Upper lobe of right lung (tissue), 1 donor: ENCODE measurements around the gene STOM. TPM values are rescaled to one million over a fixed set of nuclear protein-coding genes. Genes with fewer than 3 reads are reported as not detected.

Experiments used
- ATAC-seq: fragments of 200-7000 bp; cut with Tn5 transposase; one replicate; pipeline ENCODE4 v1.9.1; 2020; ENCODE audit warnings: mild to moderate bottlenecking, moderate library complexity
- DNase-seq: peaks from one replicate; pipeline ENCODE4 v3.0.0-alpha.2; 2020
- H3K27ac ChIP-seq: fragments of 200-600 bp; one replicate; pipeline ENCODE4 v1.8.0; 2022
- H3K27me3 ChIP-seq: fragments of 200-600 bp; one replicate; pipeline ENCODE4 v1.8.0; 2022; ENCODE audit warnings: mild to moderate bottlenecking
- H3K36me3 ChIP-seq: fragments of 200-600 bp; one replicate; pipeline ENCODE4 v1.8.0; 2022
- H3K4me1 ChIP-seq: fragments of 200-600 bp; one replicate; pipeline ENCODE4 v1.8.0; 2022
- H3K4me3 ChIP-seq: fragments of 200-600 bp; one replicate; pipeline ENCODE4 v1.8.0; 2022; ENCODE audit warnings: mild to moderate bottlenecking
- H3K9me3 ChIP-seq: fragments of 200-600 bp; one replicate; pipeline ENCODE4 v1.8.0; 2022
- CTCF ChIP-seq: fragments of 200-600 bp; IDR thresholded peaks from one replicate; pipeline ENCODE4 v1.8.0; 2022; ENCODE audit warnings: antibody characterized with exemption
- intact Hi-C: fragments of 100-400 bp; cut with DNase I; formaldehyde crosslinking; loops from one replicate; pipeline ENCODE4 v1.11.0; 2022
- total RNA-seq: library from RNA; stranded (reverse); fragmentation: NEBNext Ultra II Directional; extraction: Animal tissue kit (Norgen Biotek cat#: 25700); gene quantifications from one replicate; pipeline ENCODE4 v1.2.1, GENCODE V29; 2021
- donor health status: DM: no; HTN: yes; CAD: no; lungs with severe emphysema.

The STOM gene
- total RNA-seq, 1 donor from 2014 or later, result 595 TPM

- TF ChIP-seq CTCF, result no peak
- Histone ChIP-seq H3K27me3 (no peaks in the 10 kb centered on the region), H3K36me3 (peaks cover 92% of the 10 kb centered on the region), H3K27ac (peak overlapping the region; percentile 79), H3K4me3 (no peak overlapping the region), H3K9me3 (no peaks in the 10 kb centered on the region), H3K4me1 (peaks cover 46% of the 10 kb centered on the region)
- DNase-seq, result no peak
- peak; percentile 72 for ATAC-seq
- intact Hi-C loops, result no loop called here
These were observed 43.8 kb downstream of the STOM start for GRCh38 chr9:121326130-121326838.

GRCh38 chr9:121325387-121325786, 44.7 kb downstream of the STOM start:
- H3K27me3 ChIP-seq, result no peaks in the 10 kb centered on the region
- H3K9me3 ChIP-seq, result no peaks in the 10 kb centered on the region
- no peak for DNase-seq
- ATAC-seq, result no peak
- H3K4me1 ChIP-seq, result peaks cover 53% of the 10 kb centered on the region
- no peak for TF ChIP-seq CTCF
- intact Hi-C loops, result no loop called here
- peaks cover 90% of the 10 kb centered on the region for H3K36me3 ChIP-seq
- no peak overlapping the region for H3K4me3 ChIP-seq
- peak overlapping the region; percentile 79 for H3K27ac ChIP-seq

DNA sequence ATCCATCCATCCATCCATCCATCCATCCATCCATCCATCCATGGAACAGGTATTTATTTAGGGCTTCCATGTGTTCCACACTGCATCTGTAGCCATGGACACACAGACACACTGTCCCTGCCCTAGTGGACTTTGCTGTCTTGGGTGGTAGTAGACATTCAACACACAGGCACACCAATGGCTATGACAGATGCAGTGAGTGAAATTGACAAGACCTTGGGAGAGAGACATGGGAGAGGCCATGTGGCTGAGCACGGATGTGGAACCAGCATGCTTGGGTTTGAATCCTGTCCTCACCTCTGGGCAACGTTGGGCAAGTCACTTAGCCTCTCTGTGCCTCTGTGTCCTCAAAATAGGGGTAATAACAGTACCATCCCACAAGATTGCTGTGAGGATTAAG, 45.3 kb downstream of the STOM start:
- Histone ChIP-seq H3K27ac (peak overlapping the region; percentile 79), H3K36me3 (peaks cover 83% of the 10 kb centered on the region), H3K4me1 (peaks cover 55% of the 10 kb centered on the region), H3K9me3 (no peaks in the 10 kb centered on the region), H3K4me3 (no peak overlapping the region), H3K27me3 (no peaks in the 10 kb centered on the region)
- intact Hi-C loops, result loop anchor here (5.0 kb wide), 1 partner anchor 78 kb away; no protein-coding TSS in a partner anchor
- TF ChIP-seq CTCF, result no peak
- DNase-seq (no peak), ATAC-seq (no peak)

GRCh38 chr9:121324316-121324715, 45.7 kb downstream of the STOM start:
- DNase-seq (no peak), ATAC-seq (no peak)
- Histone ChIP-seq H3K4me3 (no peak overlapping the region), H3K4me1 (peaks cover 55% of the 10 kb centered on the region), H3K36me3 (peaks cover 79% of the 10 kb centered on the region), H3K27ac (peak overlapping the region; percentile 79), H3K9me3 (no peaks in the 10 kb centered on the region), H3K27me3 (no peaks in the 10 kb centered on the region)
- intact Hi-C loops, result loop anchor here (5.0 kb wide), 1 partner anchor 78 kb away; no protein-coding TSS in a partner anchor
- TF ChIP-seq CTCF, result no peak

- Histone ChIP-seq H3K36me3 (peaks cover 78% of the 10 kb centered on the region), H3K4me1 (peaks cover 55% of the 10 kb centered on the region), H3K4me3 (no peak overlapping the region), H3K27ac (peak overlapping the region; percentile 79), H3K9me3 (no peaks in the 10 kb centered on the region), H3K27me3 (no peaks in the 10 kb centered on the region)
- ATAC-seq, result no peak
- no peak for DNase-seq
- no peak for TF ChIP-seq CTCF
- intact Hi-C loops, result loop anchor here (5.0 kb wide), 1 partner anchor 79 kb away; no protein-coding TSS in a partner anchor
These were observed 46.5 kb downstream of the STOM start for GRCh38 chr9:121323449-121324151.
